A549 (cell line): ENCODE data around the gene ZFPL1. TPM values are rescaled to one million over a fixed set of nuclear protein-coding genes. Genes with fewer than 3 reads are reported as not detected.

Experiments
- ATAC-seq, 2 experiments: fragments of 200-7000 bp in 1 of 2; fragments of >200 bp in 1 of 2; cut with Nextera tagmentation in 1 of 2; cut with Tn5 transposase in 1 of 2; 3 replicates each; pipeline versions ENCODE4 v1.8.0 to v1.9.1; 2018 to 2020; ENCODE audit warnings: mild to moderate bottlenecking in 1 of 2, moderate library complexity in 1 of 2
- CTCF ChIA-PET: fragments of 300-600 bp; sonication (Branson Sonifier 250); formaldehyde crosslinking; extraction: SDS; loops from one replicate; lab custom pipeline; 2021; ENCODE audit warnings: antibody characterized with exemption, inconsistent platforms; lab: Yijun Ruan, JAX
- POLR2A ChIA-PET: fragments of 350-600 bp; formaldehyde crosslinking; extraction: SDS; loops from one replicate; lab custom pipeline; 2021; ENCODE audit warnings: antibody characterized with exemption, inconsistent platforms; lab: Yijun Ruan, JAX
- DNase-seq, 2 experiments: peaks; one replicate each; pipeline versions ENCODE4 v3.0.0 to v3.0.0-alpha.2; 2011 to 2016; ENCODE audit warnings: low read depth in 1 of 2, low spot score in 1 of 2
- FAIRE-seq: peaks from 2 replicates; lab custom pipeline; 2011; peaks lifted over from hg19 to GRCh38; lab: Jason Lieb, UNC
- H3K27ac ChIP-seq, 2 experiments: fragments of >200 bp; sonication (Bioruptor Twin); formaldehyde crosslinking; 3 replicates each; pipeline ENCODE4 v1.5.1; 2016 to 2017
- H3K4me1 ChIP-seq: fragments of >200 bp; sonication (Bioruptor Twin); formaldehyde crosslinking; 3 replicates; pipeline ENCODE4 v1.6.1; 2016
- H3K4me2 ChIP-seq: fragments of >200 bp; sonication (Bioruptor Twin); formaldehyde crosslinking; 3 replicates; pipeline ENCODE4 v1.6.1; 2016
- H3K4me3 ChIP-seq: fragments of >200 bp; sonication (Bioruptor Twin); formaldehyde crosslinking; 3 replicates; pipeline ENCODE4 v1.5.1; 2016
- H3K9me3 ChIP-seq: fragments of >200 bp; sonication (Bioruptor Twin); formaldehyde crosslinking; 3 replicates; pipeline ENCODE4 v1.6.1; 2016
- BHLHE40 ChIP-seq: IDR thresholded peaks from 2 replicates; pipeline ENCODE4 v1.6.1; 2012; ENCODE audit warnings: low read depth, low read length, inconsistent platforms
- CBX2 ChIP-seq: fragments of 200-600 bp; sonication (generic); IDR thresholded peaks from 2 replicates; pipeline ENCODE4 v1.6.1; 2016; ENCODE audit warnings: low read depth, mild to moderate bottlenecking, borderline replicate concordance
- EHF ChIP-seq: fragments of 250-450 bp; sonication (Bioruptor Pico); IDR thresholded peaks from 2 replicates; pipeline ENCODE4 v1.5.0; 2020; ENCODE audit warnings: mild to moderate bottlenecking
- ELK1 ChIP-seq: fragments of 150-350 bp; IDR thresholded peaks from 2 replicates; pipeline ENCODE4 v1.6.1; 2014; ENCODE audit warnings: low read depth, mild to moderate bottlenecking, low read length
- JUN ChIP-seq, 2 experiments: fragments of >200 bp; sonication (Bioruptor Twin); formaldehyde crosslinking; IDR thresholded peaks; 2 replicates in 1 of 2; 3 replicates in 1 of 2; pipeline ENCODE4 v1.6.1; 2016 to 2017
- MAX ChIP-seq: IDR thresholded peaks from 2 replicates; pipeline ENCODE4 v1.6.1; 2012
- POLR2AphosphoS2 ChIP-seq: conservative IDR thresholded peaks from 2 replicates; pipeline ENCODE4 v1.6.1; 2012; ENCODE audit warnings: low read length, improper control_type of control experiment, inconsistent platforms
- RCOR1 ChIP-seq: fragments of 150-350 bp; IDR thresholded peaks from 2 replicates; pipeline ENCODE4 v1.6.1; 2014; ENCODE audit warnings: antibody characterized with exemption, low read length, low read depth
- REST ChIP-seq: fragments of 200-600 bp; sonication (generic); IDR thresholded peaks from 2 replicates; pipeline ENCODE4 v1.6.1; 2016; ENCODE audit warnings: antibody characterized with exemption, mild to moderate bottlenecking, moderate library complexity
- TFCP2L1 ChIP-seq: fragments of 250-450 bp; sonication (Bioruptor Pico); IDR thresholded peaks from 2 replicates; pipeline ENCODE4 v1.5.0; 2021; ENCODE audit warnings: mild to moderate bottlenecking
- ZSCAN20 ChIP-seq: fragments of 250-450 bp; sonication (Bioruptor Pico); IDR thresholded peaks from 2 replicates; pipeline ENCODE4 v1.8.0; 2022; ENCODE audit warnings: mild to moderate bottlenecking, moderate library complexity
- WGBS: methylation state at CpG from one replicate; pipeline ENCODE4 v1.1.6; 2017; ENCODE audit errors: missing lambda C conversion rate; 5-methylcytosine and 5-hydroxymethylcytosine counted together
- polyA plus RNA-seq, 4 experiments: library from polyadenylated mRNA; depleted of rRNA in 3 of 4; stranded (reverse); fragments of >200 nt; fragmentation: RNase III in 1 of 4; extraction: RNeasy Plus Mini Kit Qiagen cat#74134 plus additional on column Dnase treatment in 1 of 4; gene quantifications; 2 replicates in 3 of 4; 3 replicates in 1 of 4; pipeline ENCODE4 v1.2.3, GENCODE V29; 2011 to 2017

Gene ZFPL1
- polyA plus RNA-seq, 2 of the 4 experiments (the other 2 are of a cell fraction): 30.1 to 31.7 TPM

- ChIA-PET POLR2A (interaction anchor here (2.1 kb wide), 1 partner anchor 9 kb away, joined by 14 read pairs; the partner anchor contains the start of genes FAU and MRPL49), CTCF (interaction anchor here (0.6 to 7.3 kb wide), 7 partner anchors 11 to 472 kb away, joined by 3 to 75 read pairs (median 3); partner anchors contain the start of genes FAU, MRPL49, TM7SF2 and ZNHIT2)
- 92% methylated on average over 14 of the region's 19 CpGs for WGBS
- FAIRE-seq (no peak), ATAC-seq (no peak), DNase-seq (no peak)
- H3K27ac ChIP-seq: no peak overlapping the region
- H3K4me2 ChIP-seq: no peak overlapping the region
- H3K9me3 ChIP-seq: no peaks in the 10 kb centered on the region
- no peak for TF ChIP-seq RCOR1
- TF ChIP-seq EHF: no peak
- TF ChIP-seq CBX2: no peak
- TF ChIP-seq ELK1: no peak
- no peak for TF ChIP-seq TFCP2L1 (CRISPR knock-in tag)
- TF ChIP-seq, all 56 proteins: peak for 0
- peaks cover 14% of the 10 kb centered on the region for H3K4me1 ChIP-seq
- H3K4me3 ChIP-seq: no peak overlapping the region
Observed at GRCh38 chr11:65130631-65131416, 46.8 kb downstream of the ZFPL1 start.

- 79% methylated on average over 3 of the region's 3 CpGs for WGBS
- ChIA-PET POLR2A (interaction anchor here (0.5 to 2.1 kb wide), 2 partner anchors 9 to 352 kb away, joined by 3 to 14 read pairs; partner anchors contain the start of genes FAU and MRPL49), CTCF (interaction anchor here (0.6 to 7.3 kb wide), 6 partner anchors 12 to 471 kb away, joined by 3 to 75 read pairs (median 6); partner anchors contain the start of genes FAU, MRPL49, TM7SF2 and ZNHIT2)
Observed at GRCh38 chr11:65131417-65131776, 47.4 kb downstream of the ZFPL1 start.

GRCh38 chr11:65131895-65132237, 47.8 kb downstream of the ZFPL1 start:
- ChIA-PET CTCF (interaction anchor here (0.6 to 7.3 kb wide), 4 partner anchors 12 to 147 kb away, joined by 3 to 75 read pairs (median 12); partner anchors contain the start of genes FAU, MRPL49, TM7SF2 and ZNHIT2), POLR2A (interaction anchor here (0.5 to 2.1 kb wide), 2 partner anchors 10 to 353 kb away, joined by 3 to 14 read pairs; partner anchors contain the start of genes FAU and MRPL49)
- Histone ChIP-seq H3K27ac (no peak overlapping the region), H3K4me2 (no peak overlapping the region), H3K4me3 (no peak overlapping the region), H3K4me1 (peaks cover 15% of the 10 kb centered on the region)
- 83% methylated on average over 6 of the region's 6 CpGs for WGBS
- ATAC-seq (no peak), DNase-seq (no peak), FAIRE-seq (no peak)
- TF ChIP-seq REST (no peak), ZSCAN20 (no peak), JUN (IDR thresholded peaks at IDR 0.05) (no peak), BHLHE40 (no peak)
- TF ChIP-seq, all 56 proteins: peak for 0
- H3K9me3 ChIP-seq: no peaks in the 10 kb centered on the region

More at GRCh38 chr11:65131417-65131776, 47.4 kb downstream of the ZFPL1 start:
- FAIRE-seq: no peak
- Histone ChIP-seq H3K9me3 (no peaks in the 10 kb centered on the region), H3K4me1 (peaks cover 15% of the 10 kb centered on the region), H3K4me3 (no peak overlapping the region), H3K27ac (no peak overlapping the region), H3K4me2 (no peak overlapping the region)
- TF ChIP-seq EHF (no peak), BHLHE40 (no peak), POLR2AphosphoS2 (no peak), MAX (no peak)
- ATAC-seq: no peak
- no peak for DNase-seq
